Measurements from ENCODE around the gene PTGER1.

DNA sequence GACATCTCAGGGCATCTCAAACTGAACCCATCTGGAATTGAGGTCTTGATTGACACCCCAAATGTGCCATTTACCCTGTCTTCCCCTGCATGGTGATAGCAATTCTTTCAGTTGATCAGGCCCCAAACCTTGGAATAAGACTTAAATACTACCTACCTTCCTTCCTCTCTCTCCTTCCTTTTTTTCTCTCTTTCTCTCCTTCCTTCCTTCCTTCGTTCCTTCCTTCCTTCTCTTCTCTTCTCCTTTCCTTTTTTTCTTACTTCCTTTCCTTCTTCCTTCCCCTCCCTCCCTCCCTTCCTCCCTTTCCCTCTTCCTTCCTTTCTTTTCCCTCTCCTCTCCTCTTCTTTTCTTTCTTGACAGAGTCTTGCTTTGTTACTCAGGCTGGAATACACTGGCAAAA, 28.1 kb upstream of the PTGER1 start:
- TF ChIP-seq, protein P1, sequence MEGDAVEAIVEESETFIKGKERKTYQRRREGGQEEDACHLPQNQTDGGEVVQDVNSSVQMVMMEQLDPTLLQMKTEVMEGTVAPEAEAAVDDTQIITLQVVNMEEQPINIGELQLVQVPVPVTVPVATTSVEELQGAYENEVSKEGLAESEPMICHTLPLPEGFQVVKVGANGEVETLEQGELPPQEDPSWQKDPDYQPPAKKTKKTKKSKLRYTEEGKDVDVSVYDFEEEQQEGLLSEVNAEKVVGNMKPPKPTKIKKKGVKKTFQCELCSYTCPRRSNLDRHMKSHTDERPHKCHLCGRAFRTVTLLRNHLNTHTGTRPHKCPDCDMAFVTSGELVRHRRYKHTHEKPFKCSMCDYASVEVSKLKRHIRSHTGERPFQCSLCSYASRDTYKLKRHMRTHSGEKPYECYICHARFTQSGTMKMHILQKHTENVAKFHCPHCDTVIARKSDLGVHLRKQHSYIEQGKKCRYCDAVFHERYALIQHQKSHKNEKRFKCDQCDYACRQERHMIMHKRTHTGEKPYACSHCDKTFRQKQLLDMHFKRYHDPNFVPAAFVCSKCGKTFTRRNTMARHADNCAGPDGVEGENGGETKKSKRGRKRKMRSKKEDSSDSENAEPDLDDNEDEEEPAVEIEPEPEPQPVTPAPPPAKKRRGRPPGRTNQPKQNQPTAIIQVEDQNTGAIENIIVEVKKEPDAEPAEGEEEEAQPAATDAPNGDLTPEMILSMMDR (conservative IDR thresholded peaks at IDR 0.05; ENCODE audit: low read depth, low read length) = no peak
- TF ChIP-seq EZH2 (IDR thresholded peaks at IDR 0.05; ENCODE audit: low read length, unreplicated experiment) (no peak), EZH2phosphoT487 (IDR thresholded peaks at IDR 0.05; ENCODE audit: borderline replicate concordance, low read length) (no peak)
